ENCODE measurements around the gene HNRNPAB. TPM values are rescaled to one million over a fixed set of nuclear protein-coding genes. Genes with fewer than 3 reads are reported as not detected.

The HNRNPAB gene
- total RNA-seq (2022; extraction: Qiagen RNA extraction; ENCODE audit: low read depth), result 320 to 421 TPM (median 337 TPM) in 5 replicates

DNA sequence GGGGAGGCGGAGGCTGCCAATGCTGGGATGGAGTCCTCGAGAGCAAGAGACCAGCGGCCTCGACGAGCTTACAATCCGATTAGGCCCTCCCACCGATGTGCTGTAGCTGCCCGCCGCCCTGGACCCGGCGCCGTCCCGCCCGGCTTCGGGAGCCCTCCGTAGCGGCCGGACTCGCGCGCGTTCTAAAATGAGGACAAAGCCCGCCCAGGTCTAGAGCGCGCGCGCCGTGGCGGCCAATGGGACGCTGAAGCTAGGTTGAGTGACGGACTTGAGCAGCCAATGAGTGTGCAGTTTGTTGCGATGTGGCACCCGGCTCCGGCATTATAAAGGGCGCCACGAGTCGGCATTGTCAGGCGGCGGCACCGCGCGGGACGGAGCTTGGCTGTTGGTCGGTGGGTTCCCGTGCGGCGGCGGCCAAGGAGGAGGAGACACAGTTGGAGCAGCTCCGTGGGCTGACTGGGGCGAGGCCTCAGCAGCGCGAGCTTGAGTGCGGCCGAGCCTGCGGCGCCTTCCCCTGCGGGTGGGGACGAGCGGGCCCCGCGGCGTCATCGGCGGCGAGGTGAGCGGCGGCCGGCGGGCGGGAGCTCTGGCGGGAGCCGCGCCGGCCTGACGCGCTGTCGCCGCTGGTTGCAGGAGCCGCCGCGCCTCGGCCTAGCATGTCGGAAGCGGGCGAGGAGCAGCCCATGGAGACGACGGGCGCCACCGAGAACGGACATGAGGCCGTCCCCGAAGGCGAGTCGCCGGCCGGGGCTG is at the start of gene HNRNPAB:
Gene HNRNPAB (plus strand): TSS at position 352 of the 753 bp plus-strand sequence. CDS start 305 bp downstream, at position 657.

GRCh38 chr5:178187014-178187413 is 17.3 kb upstream of the HNRNPAB start, which contains the start of gene GMCL2:
Gene GMCL2 (minus strand): TSS chr5:178187371. CDS start chr5:178187299, 72 bp downstream.

GRCh38 chr5:178232124-178232919 is 28.0 kb downstream of the HNRNPAB start, which contains the start of gene PHYKPL:
Gene PHYKPL (minus strand): TSS chr5:178232802. CDS start chr5:178232550, 252 bp downstream.

Other genes starting within 250 kb of the HNRNPAB start
- gene PROP1, start 208.3 kb upstream of the HNRNPAB start, total RNA-seq (2022; extraction: Qiagen RNA extraction; ENCODE audit: low read depth), result 0.19 TPM in 1 of 5 replicates, not detected in the others
- gene N4BP3, start 91.0 kb upstream of the HNRNPAB start, total RNA-seq (2022; extraction: Qiagen RNA extraction; ENCODE audit: low read depth), result 0.73 to 1.1 TPM (median 1.0 TPM) in 5 replicates
- gene RMND5B, start 73.5 kb upstream of the HNRNPAB start, total RNA-seq (2022; extraction: Qiagen RNA extraction; ENCODE audit: low read depth), result 18.6 to 33.5 TPM (median 32.3 TPM) in 5 replicates
- gene NHP2, start 50.6 kb upstream of the HNRNPAB start, total RNA-seq (2022; extraction: Qiagen RNA extraction; ENCODE audit: low read depth), result 384 to 453 TPM (median 422 TPM) in 5 replicates
- not detected in 5 replicates for gene GMCL2, start 17.2 kb upstream of the HNRNPAB start, total RNA-seq (2022; extraction: Qiagen RNA extraction; ENCODE audit: low read depth)
- 6.5 to 12.0 TPM (median 9.9 TPM) in 5 replicates for gene PHYKPL, start 28.3 kb downstream of the HNRNPAB start, total RNA-seq (2022; extraction: Qiagen RNA extraction; ENCODE audit: low read depth)